CD4-positive, alpha-beta T cell treated with Interleukin-4 for 4 hours (primary cell): ENCODE data around the gene NFATC2.
A peak's percentile ranks its signal among the peaks of the same experiment; 100 is the strongest.
"Not testable (repeated sequence)": the region's sequence is repeated elsewhere in the genome, so short reads cannot be mapped to it uniquely, and the experiment has no call there.

Experiments
- DNase-seq: peaks from one replicate; pipeline ENCODE4 v3.0.0-alpha.2; 2020

Gene NFATC2

GRCh38 chr20:51542571-51543421, at the start of gene NFATC2:
Gene NFATC2 (minus strand): TSS chr20:51542719. CDS start chr20:51542499, 220 bp downstream.
- peak; percentile 45 for DNase-seq

- DNase-seq: no peak
Measured at GRCh38 chr20:51591871-51592270, 49.4 kb upstream of the NFATC2 start.

- DNase-seq: no peak
Measured at GRCh38 chr20:51588762-51589161, 46.2 kb upstream of the NFATC2 start.

GRCh38 chr20:51587145-51587544, 44.6 kb upstream of the NFATC2 start:
- DNase-seq: no peak

- no peak for DNase-seq
Measured at GRCh38 chr20:51586005-51586440, 43.5 kb upstream of the NFATC2 start.

- DNase-seq: no peak
Measured at GRCh38 chr20:51585148-51585547, 42.6 kb upstream of the NFATC2 start.

GRCh38 chr20:51584737-51585136, 42.2 kb upstream of the NFATC2 start:
- no peak for DNase-seq

- no peak for DNase-seq
Measured at GRCh38 chr20:51584116-51584515, 41.6 kb upstream of the NFATC2 start.

GRCh38 chr20:51583499-51583898, 41.0 kb upstream of the NFATC2 start:
- no peak for DNase-seq

- no peak for DNase-seq
Measured at GRCh38 chr20:51583073-51583472, 40.6 kb upstream of the NFATC2 start.

- no peak for DNase-seq
Measured at GRCh38 chr20:51581571-51581970, 39.1 kb upstream of the NFATC2 start.

GRCh38 chr20:51579137-51579536, 36.6 kb upstream of the NFATC2 start:
- DNase-seq: no peak

- DNase-seq: no peak
Measured at GRCh38 chr20:51578145-51578459, 35.6 kb upstream of the NFATC2 start.

GRCh38 chr20:51577432-51578144, 35.1 kb upstream of the NFATC2 start:
- DNase-seq: no peak

- DNase-seq: no peak
Measured at GRCh38 chr20:51575486-51575885, 33.0 kb upstream of the NFATC2 start.

GRCh38 chr20:51574248-51575033, 31.9 kb upstream of the NFATC2 start:
- DNase-seq: no peak

- no peak for DNase-seq
Measured at GRCh38 chr20:51573576-51574243, 31.2 kb upstream of the NFATC2 start.

- no peak for DNase-seq
Measured at GRCh38 chr20:51571460-51571794, 28.9 kb upstream of the NFATC2 start.

- no peak for DNase-seq
Measured at GRCh38 chr20:51570739-51571459, 28.4 kb upstream of the NFATC2 start.

- DNase-seq: no peak
Measured at GRCh38 chr20:51569815-51570738, 27.6 kb upstream of the NFATC2 start.

GRCh38 chr20:51568533-51568932, 26.0 kb upstream of the NFATC2 start:
- not testable (repeated sequence) for DNase-seq
